DND-41 (cell line): Measurements from ENCODE around the gene KLHL2.
A peak's percentile ranks its signal among the peaks of the same experiment; 100 is the strongest.

Experiments used
- ATAC-seq: fragments of 200-7000 bp; cut with Tn5 transposase; 3 replicates; pipeline ENCODE4 v1.9.1; 2021; ENCODE audit warnings: low read depth; ENCODE audit not compliant: insufficient read depth
- DNase-seq: peaks from one replicate; pipeline ENCODE4 v3.0.0-alpha.2; 2020
- H2AFZ ChIP-seq: 2 replicates; pipeline ENCODE4 v1.6.0; 2012; ENCODE audit warnings: low read depth, low read length
- H3K27ac ChIP-seq: 2 replicates; pipeline ENCODE4 v1.5.1; 2012; ENCODE audit warnings: low read length, inconsistent platforms
- H3K27me3 ChIP-seq: fragments of 200-600 bp; sonication (generic); 2 replicates; pipeline ENCODE4 v1.6.0; 2012; ENCODE audit warnings: low read length, mild to moderate bottlenecking, inconsistent platforms; ENCODE audit not compliant: insufficient read depth, poor library complexity
- H3K36me3 ChIP-seq: 2 replicates; pipeline ENCODE4 v1.5.1; 2012; ENCODE audit warnings: low read length, inconsistent platforms; ENCODE audit not compliant: insufficient read depth
- H3K4me1 ChIP-seq: 2 replicates; pipeline ENCODE4 v1.5.1; 2012; ENCODE audit warnings: mild to moderate bottlenecking, low read length; ENCODE audit not compliant: insufficient read depth
- H3K4me2 ChIP-seq: 2 replicates; pipeline ENCODE4 v1.6.0; 2012; ENCODE audit warnings: mild to moderate bottlenecking, moderate library complexity, low read length, inconsistent platforms; ENCODE audit not compliant: insufficient read depth
- H3K4me3 ChIP-seq, 2 experiments: fragments of 200-600 bp in 1 of 2; shearing (Covaris generic) in 1 of 2; 2 replicates each; pipeline ENCODE4 v1.5.1; 2012 to 2016; ENCODE audit warnings: inconsistent platforms in 2 of 2, low read length in 2 of 2, mild to moderate bottlenecking in 2 of 2, low read depth in 1 of 2, moderate library complexity in 1 of 2
- H3K79me2 ChIP-seq: 2 replicates; pipeline ENCODE4 v1.6.0; 2012; ENCODE audit warnings: low read length, inconsistent platforms; ENCODE audit not compliant: insufficient read depth
- H3K9ac ChIP-seq: 2 replicates; pipeline ENCODE4 v1.6.0; 2012; ENCODE audit warnings: low read depth, mild to moderate bottlenecking, inconsistent platforms, low read length, moderate library complexity
- H3K9me3 ChIP-seq: 2 replicates; pipeline ENCODE4 v1.5.1; 2012; ENCODE audit warnings: low read length, moderate library complexity, mild to moderate bottlenecking, inconsistent platforms; ENCODE audit not compliant: insufficient read depth, severe bottlenecking
- H4K20me1 ChIP-seq: 2 replicates; pipeline ENCODE4 v1.6.0; 2012; ENCODE audit warnings: low read length; ENCODE audit not compliant: insufficient read depth
- CTCF ChIP-seq: IDR thresholded peaks from 2 replicates; pipeline ENCODE4 v1.5.1; 2012; ENCODE audit warnings: borderline replicate concordance, low read length, moderate library complexity, mild to moderate bottlenecking; ENCODE audit not compliant: poor library complexity, severe bottlenecking; ENCODE audit errors: extremely low read depth
- EZH2 ChIP-seq: IDR thresholded peaks from 3 replicates; pipeline ENCODE4 v1.6.1; 2012; ENCODE audit warnings: borderline replicate concordance, low read depth, mild to moderate bottlenecking, moderate library complexity, low read length, inconsistent platforms; ENCODE audit not compliant: severe bottlenecking

KLHL2 gene

GRCh38 chr4:165351359-165352130, 144.2 kb downstream of the KLHL2 start:
- Histone ChIP-seq H3K9ac (no peak overlapping the region), H3K4me3 (no peak overlapping the region), H2AFZ (no peak overlapping the region), H3K79me2 (no peaks in the 10 kb centered on the region), H3K4me2 (no peak overlapping the region), H3K4me1 (no peaks in the 10 kb centered on the region), H3K9me3 (no peaks in the 10 kb centered on the region), H3K27me3 (no peaks in the 10 kb centered on the region), H4K20me1 (no peaks in the 10 kb centered on the region), H3K36me3 (no peaks in the 10 kb centered on the region), H3K27ac (no peak overlapping the region)
- ATAC-seq (no peak), DNase-seq (no peak)
- TF ChIP-seq CTCF, result peak; percentile 27
- TF ChIP-seq EZH2, result no peak

DNA sequence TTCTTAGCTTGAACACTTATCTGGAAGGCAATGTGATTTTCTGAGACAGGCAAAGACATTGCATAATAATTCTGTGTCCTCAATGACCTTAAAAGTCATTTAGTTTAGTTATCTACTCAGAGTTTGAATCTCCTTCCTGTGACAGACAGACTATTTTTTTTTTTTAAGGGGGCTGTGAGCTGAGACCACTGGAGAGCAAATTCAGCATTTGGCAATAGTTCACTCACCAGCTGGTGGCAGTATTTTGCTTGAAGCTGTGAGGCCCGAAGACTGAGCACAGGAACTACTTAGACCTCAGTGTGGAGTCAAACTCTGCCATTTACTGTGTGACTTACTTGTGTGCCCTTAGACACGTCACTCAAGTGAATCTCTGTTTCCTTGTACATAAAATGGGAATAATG, 148.5 kb downstream of the KLHL2 start:
- H3K79me2 ChIP-seq, result no peaks in the 10 kb centered on the region
- peak; percentile 74 for ATAC-seq
- H4K20me1 ChIP-seq, result no peaks in the 10 kb centered on the region
- no peak overlapping the region for H3K27ac ChIP-seq
- DNase-seq, result peak; percentile 39
- no peaks in the 10 kb centered on the region for H3K4me1 ChIP-seq
- H3K4me2 ChIP-seq, result no peak overlapping the region
- no peak overlapping the region for H3K9ac ChIP-seq
- no peaks in the 10 kb centered on the region for H3K36me3 ChIP-seq
- H3K4me3 ChIP-seq, result no peak overlapping the region
- H3K9me3 ChIP-seq, result no peaks in the 10 kb centered on the region
- H3K27me3 ChIP-seq, result peaks cover 10% of the 10 kb centered on the region
- no peak overlapping the region for H2AFZ ChIP-seq
- TF ChIP-seq EZH2, result no peak
- TF ChIP-seq CTCF, result peak; percentile 62

DNA sequence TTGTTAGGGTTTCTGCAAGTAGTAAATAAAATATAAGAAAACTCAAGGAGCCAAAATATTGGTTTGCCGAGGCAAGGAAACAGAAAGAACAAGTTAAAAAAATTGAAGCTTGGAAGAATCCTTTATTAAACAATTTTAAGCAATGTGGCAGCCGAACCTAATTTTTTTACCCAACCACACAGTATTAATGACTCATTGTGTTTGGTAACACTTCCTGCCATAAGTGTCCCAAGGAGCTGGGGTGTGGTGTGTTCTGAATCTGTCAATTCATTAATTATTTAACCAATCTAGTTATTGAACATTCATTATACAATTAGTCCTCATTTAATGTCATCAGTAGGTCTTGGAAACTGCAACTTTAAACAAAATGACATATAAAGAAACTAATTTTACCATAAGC, 152.1 kb downstream of the KLHL2 start:
- H3K4me2 ChIP-seq, result no peak overlapping the region
- TF ChIP-seq CTCF, result no peak
- no peak for TF ChIP-seq EZH2
- no peaks in the 10 kb centered on the region for H3K9me3 ChIP-seq
- H3K4me1 ChIP-seq, result no peaks in the 10 kb centered on the region
- no peaks in the 10 kb centered on the region for H3K79me2 ChIP-seq
- H3K36me3 ChIP-seq, result no peaks in the 10 kb centered on the region
- H3K9ac ChIP-seq, result no peak overlapping the region
- no peak overlapping the region for H3K4me3 ChIP-seq
- no peaks in the 10 kb centered on the region for H4K20me1 ChIP-seq
- no peak overlapping the region for H2AFZ ChIP-seq
- no peak overlapping the region for H3K27ac ChIP-seq
- DNase-seq, result no peak
- no peak for ATAC-seq
- peaks cover 16% of the 10 kb centered on the region for H3K27me3 ChIP-seq
